ENCODE measurements around the gene MED16. TPM values are rescaled to one million over a fixed set of nuclear protein-coding genes. Genes with fewer than 3 reads are reported as not detected.

MED16 gene
- total and polyA plus RNA-seq, 7 donors: 30.7 to 66.5 (median 51.3) TPM

DNA sequence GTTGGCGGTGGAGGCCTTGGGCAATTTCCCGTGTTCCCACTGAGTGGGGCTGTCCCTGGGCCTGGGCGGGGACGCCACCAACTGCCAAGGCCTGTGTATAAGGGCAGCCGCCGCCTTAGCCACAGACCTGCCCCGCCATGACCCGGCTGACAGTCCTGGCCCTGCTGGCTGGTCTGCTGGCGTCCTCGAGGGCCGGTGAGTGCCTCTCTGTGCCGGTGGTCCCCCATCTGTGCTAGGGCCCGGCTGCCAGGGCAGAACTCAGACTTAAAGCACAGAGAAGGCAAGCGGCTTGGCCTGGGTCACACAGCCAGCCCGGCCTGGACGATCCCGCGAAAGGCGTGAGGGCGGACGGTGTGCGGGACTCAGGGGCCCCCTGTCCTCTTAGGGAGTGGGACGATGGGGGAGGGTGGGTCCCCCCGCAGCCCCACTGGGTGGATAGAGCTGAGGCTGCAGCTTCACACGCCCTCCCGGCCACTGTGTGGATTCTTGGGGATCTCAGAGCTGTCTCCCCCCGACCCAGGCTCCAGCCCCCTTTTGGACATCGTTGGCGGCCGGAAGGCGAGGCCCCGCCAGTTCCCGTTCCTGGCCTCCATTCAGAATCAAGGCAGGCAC lies 65.2 kb downstream of the MED16 start, which contains the start of gene AZU1:
Gene AZU1, plus strand, starts transcription at position 128 of the 612 bp plus-strand sequence. Its CDS starts 10 bp downstream, at position 138.
- WGBS, 3 donors: 59 to 62% (median 61%) methylated on average over 31 to 33 of the region's 33 CpGs
- Histone ChIP-seq H3K27ac (no peak within 1 kb of the TSS), H3K36me3 (ENCODE audit: insufficient read depth in 1 of 2, low read depth in 1 of 2) (no peaks in the 10 kb centered on the region), H3K9me3 (no peaks in the 10 kb centered on the region), H3K27me3 (ENCODE audit: insufficient read depth in 3 of 3, low read length in 2 of 3) (peaks cover 0 to 68% (median 20%) of the 10 kb centered on the region in 3 donors), H3K4me3 (no peak within 1 kb of the TSS), H3K4me1 (no peaks in the 10 kb centered on the region)
- intact Hi-C loops (cut with DNase I): no loop called here
- TF ChIP-seq, protein P1, sequence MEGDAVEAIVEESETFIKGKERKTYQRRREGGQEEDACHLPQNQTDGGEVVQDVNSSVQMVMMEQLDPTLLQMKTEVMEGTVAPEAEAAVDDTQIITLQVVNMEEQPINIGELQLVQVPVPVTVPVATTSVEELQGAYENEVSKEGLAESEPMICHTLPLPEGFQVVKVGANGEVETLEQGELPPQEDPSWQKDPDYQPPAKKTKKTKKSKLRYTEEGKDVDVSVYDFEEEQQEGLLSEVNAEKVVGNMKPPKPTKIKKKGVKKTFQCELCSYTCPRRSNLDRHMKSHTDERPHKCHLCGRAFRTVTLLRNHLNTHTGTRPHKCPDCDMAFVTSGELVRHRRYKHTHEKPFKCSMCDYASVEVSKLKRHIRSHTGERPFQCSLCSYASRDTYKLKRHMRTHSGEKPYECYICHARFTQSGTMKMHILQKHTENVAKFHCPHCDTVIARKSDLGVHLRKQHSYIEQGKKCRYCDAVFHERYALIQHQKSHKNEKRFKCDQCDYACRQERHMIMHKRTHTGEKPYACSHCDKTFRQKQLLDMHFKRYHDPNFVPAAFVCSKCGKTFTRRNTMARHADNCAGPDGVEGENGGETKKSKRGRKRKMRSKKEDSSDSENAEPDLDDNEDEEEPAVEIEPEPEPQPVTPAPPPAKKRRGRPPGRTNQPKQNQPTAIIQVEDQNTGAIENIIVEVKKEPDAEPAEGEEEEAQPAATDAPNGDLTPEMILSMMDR (IDR thresholded peaks at IDR 0.05): no peak
- ATAC-seq (no peak), DNase-seq (peak in 1 of 2 donors; percentile 53)

DNA sequence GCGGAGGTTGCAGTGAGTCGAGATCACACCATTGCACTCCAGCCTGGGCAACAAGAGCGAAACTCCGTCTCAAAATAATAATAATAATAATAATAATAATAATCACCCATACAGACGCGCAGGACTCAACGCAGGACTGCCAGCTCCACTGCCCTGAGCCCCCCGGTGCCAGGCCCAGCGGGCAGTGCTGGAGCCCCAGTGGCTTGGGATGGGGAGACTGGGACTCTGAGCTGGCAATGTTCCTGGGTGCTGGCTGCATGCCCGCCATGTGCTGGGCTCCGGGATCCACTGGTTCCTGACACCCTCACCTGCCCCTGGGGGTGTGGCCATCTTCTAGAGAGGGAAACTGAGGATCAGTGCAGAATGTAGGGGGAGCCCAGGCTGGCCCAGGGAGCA lies 65.7 kb downstream of the MED16 start:
- TF ChIP-seq, protein P1 (IDR thresholded peaks at IDR 0.05): no peak
- DNase-seq (no peak), ATAC-seq (no peak)
- Histone ChIP-seq H3K4me3 (no peak overlapping the region), H3K9me3 (no peaks in the 10 kb centered on the region), H3K27ac (no peak overlapping the region), H3K4me1 (no peaks in the 10 kb centered on the region), H3K36me3 (ENCODE audit: insufficient read depth in 1 of 2, low read depth in 1 of 2) (no peaks in the 10 kb centered on the region), H3K27me3 (ENCODE audit: insufficient read depth in 3 of 3, low read length in 2 of 3) (peaks cover 0 to 70% (median 20%) of the 10 kb centered on the region in 3 donors)
- WGBS, 3 donors: 84 to 86% (median 85%) methylated on average over 11 of the region's 11 CpGs
- intact Hi-C loops (cut with DNase I): no loop called here

DNA sequence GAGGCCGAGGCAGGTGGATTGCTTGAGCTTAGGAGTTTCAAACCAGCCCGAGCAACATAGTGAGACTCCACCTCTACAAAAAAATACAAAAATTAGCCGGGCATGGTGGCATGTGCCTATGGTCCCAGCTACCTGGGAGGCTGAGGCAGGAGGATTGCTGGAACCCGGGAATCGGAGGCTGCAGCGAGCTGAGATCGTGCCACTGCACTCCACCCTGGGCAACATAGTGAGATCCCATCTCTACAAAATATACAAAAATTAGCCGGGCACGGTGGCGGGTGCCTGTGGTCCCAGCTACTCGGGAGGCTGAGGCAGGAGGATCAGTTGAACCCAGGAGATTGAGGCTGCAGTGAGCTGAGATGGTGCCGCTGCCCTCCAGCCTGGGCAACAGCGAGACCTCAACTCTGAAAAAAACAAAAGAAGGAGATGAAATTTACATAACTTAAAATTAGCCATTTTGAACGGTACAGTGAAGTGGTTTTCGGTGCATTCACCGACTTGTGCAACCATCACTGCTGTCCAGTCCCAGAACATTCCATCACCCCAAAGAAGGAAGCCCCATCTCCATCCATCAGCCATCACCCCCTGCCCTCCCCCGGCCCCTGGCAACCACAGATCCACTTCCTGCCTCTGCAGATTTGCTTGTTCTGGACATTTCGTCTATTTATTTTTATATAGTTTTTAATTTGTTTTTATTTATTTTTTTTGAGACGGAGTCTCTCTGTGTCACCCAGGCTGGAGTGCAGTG lies 66.9 kb downstream of the MED16 start:
- Histone ChIP-seq H3K4me1 (no peaks in the 10 kb centered on the region), H3K27me3 (ENCODE audit: insufficient read depth in 3 of 3, low read length in 2 of 3) (peaks cover 0 to 70% (median 20%) of the 10 kb centered on the region in 3 donors), H3K27ac (no peak overlapping the region), H3K36me3 (ENCODE audit: insufficient read depth in 1 of 2, low read depth in 1 of 2) (no peaks in the 10 kb centered on the region), H3K4me3 (no peak overlapping the region), H3K9me3 (no peaks in the 10 kb centered on the region)
- 78 to 83% (median 82%) methylated on average over 19 of the region's 19 CpGs for WGBS, 3 donors
- ATAC-seq (no peak), DNase-seq (no peak)
- intact Hi-C loops (cut with DNase I): no loop called here
- TF ChIP-seq, protein P1 (IDR thresholded peaks at IDR 0.05): no peak

DNA sequence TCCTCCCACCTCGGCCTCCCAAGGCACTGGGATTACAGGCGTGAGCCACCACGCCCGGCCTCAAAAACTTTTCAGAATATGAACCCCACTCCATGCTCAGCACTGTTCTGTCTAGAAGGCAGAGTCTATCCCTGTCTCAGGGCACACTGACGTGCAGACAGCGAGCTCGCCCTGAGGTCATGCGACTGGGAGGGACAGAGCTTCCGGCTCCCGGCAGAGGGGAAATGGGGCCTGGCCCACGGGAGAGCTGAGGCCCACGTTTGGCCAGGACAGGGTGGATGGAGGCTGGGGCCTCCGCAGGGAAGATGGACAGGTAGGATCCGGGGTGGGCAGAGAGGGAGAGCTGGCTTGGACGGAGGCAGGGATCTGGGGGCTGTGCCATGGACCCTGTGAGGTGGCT lies 68.1 kb downstream of the MED16 start:
- Histone ChIP-seq H3K4me3 (no peak overlapping the region), H3K9me3 (no peaks in the 10 kb centered on the region), H3K27me3 (ENCODE audit: insufficient read depth in 3 of 3, low read length in 2 of 3) (peaks cover 0 to 60% (median 15%) of the 10 kb centered on the region in 3 donors), H3K4me1 (no peaks in the 10 kb centered on the region), H3K27ac (no peak overlapping the region), H3K36me3 (ENCODE audit: insufficient read depth in 1 of 2, low read depth in 1 of 2) (no peaks in the 10 kb centered on the region)
- ATAC-seq (no peak), DNase-seq (no peak)
- WGBS, 3 donors: 70 to 73% (median 72%) methylated on average over 15 of the region's 15 CpGs
- intact Hi-C loops (cut with DNase I): no loop called here
- TF ChIP-seq, protein P1 (IDR thresholded peaks at IDR 0.05): no peak
